ENCODE results near the gene TEX13A.
"Not testable (repeated sequence)": the region's sequence is repeated elsewhere in the genome, so short reads cannot be mapped to it uniquely, and the experiment has no call there.

DNA sequence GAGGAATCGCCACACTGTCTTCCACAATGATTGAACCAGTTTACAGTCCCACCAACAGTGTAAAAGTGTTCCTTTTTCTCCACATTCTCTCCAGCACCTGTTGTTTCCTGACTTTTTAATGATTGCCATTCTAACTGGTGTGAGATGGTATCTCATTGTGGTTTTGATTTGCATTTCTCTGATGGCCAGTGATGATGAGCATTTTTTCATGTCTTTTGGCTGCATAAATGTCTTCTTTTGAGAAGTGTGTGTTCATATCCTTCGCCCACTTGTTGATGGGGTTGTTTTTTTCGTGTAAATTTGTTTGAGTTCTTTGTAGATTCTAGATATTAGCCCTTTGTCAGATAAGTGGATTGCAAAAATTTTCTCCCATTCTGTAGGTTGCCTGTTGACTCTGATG, 16.9 kb upstream of the TEX13A start:
- TF ChIP-seq POLR2A (IDR thresholded peaks at IDR 0.05): not testable (repeated sequence)
- TF ChIP-seq, protein P1, sequence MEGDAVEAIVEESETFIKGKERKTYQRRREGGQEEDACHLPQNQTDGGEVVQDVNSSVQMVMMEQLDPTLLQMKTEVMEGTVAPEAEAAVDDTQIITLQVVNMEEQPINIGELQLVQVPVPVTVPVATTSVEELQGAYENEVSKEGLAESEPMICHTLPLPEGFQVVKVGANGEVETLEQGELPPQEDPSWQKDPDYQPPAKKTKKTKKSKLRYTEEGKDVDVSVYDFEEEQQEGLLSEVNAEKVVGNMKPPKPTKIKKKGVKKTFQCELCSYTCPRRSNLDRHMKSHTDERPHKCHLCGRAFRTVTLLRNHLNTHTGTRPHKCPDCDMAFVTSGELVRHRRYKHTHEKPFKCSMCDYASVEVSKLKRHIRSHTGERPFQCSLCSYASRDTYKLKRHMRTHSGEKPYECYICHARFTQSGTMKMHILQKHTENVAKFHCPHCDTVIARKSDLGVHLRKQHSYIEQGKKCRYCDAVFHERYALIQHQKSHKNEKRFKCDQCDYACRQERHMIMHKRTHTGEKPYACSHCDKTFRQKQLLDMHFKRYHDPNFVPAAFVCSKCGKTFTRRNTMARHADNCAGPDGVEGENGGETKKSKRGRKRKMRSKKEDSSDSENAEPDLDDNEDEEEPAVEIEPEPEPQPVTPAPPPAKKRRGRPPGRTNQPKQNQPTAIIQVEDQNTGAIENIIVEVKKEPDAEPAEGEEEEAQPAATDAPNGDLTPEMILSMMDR (IDR thresholded peaks at IDR 0.05 in 4 of 5, conservative IDR thresholded peaks at IDR 0.05 in 1 of 5): not testable (repeated sequence)

All from gastrocnemius medialis (tissue), 4 donors.